ENCODE results near the gene DCTN3. TPM values are rescaled to one million over a fixed set of nuclear protein-coding genes. Genes with fewer than 3 reads are reported as not detected.

The DCTN3 gene
- total RNA-seq, 1 experiment from 2014 or later: 27.5 TPM

GRCh38 chr9:34665067-34665380, 44.7 kb upstream of the DCTN3 start (continued):
- no peak for TF ChIP-seq ATF6 (CRISPR knock-in tag; IDR thresholded peaks at IDR 0.05)
- TF ChIP-seq ZNF138 (CRISPR knock-in tag; conservative IDR thresholded peaks at IDR 0.05): no peak

GRCh38 chr9:34664281-34665066, 44.2 kb upstream of the DCTN3 start:
- ChIA-PET POLR2A (interaction anchor here (1.0 to 1.9 kb wide), 4 partner anchors 10 to 27 kb away, joined by 3 to 11 read pairs (median 6); partner anchors contain the start of genes GALT and SIGMAR1), CTCF (interaction anchor here (0.6 to 4.0 kb wide), 21 partner anchors 9 to 330 kb away, joined by 3 to 65 read pairs (median 6); partner anchors contain the start of genes ARID3C, DCTN3, GALT and IL11RA)
- Mint-ChIP-seq H3K36me3 (peaks cover 15% of the 10 kb centered on the region), H3K27me3 (ENCODE audit: low read depth) (peaks cover 10% of the 10 kb centered on the region), H3K27ac (peak overlapping the region; percentile 74), H3K9me3 (peaks cover 11% of the 10 kb centered on the region), H3K4me1 (peaks cover 9% of the 10 kb centered on the region), H3K4me3 (peak overlapping the region; percentile 94)
- DNase-seq (ENCODE audit: low spot score) (peak; percentile 94), ATAC-seq (peak; percentile 77)
- TF ChIP-seq PRRX2 (CRISPR knock-in tag; IDR thresholded peaks at IDR 0.05): no peak
- peak; percentile 54 for TF ChIP-seq CTCF (IDR thresholded peaks at IDR 0.05)
- no peak for TF ChIP-seq TP53 (CRISPR knock-in tag; IDR thresholded peaks at IDR 0.05)
- TF ChIP-seq MAX (CRISPR knock-in tag; IDR thresholded peaks at IDR 0.05): peak; percentile 25; the same call in 1 of the 2 replicates
- peak; percentile 83 for TF ChIP-seq ZNF121 (CRISPR knock-in tag; IDR thresholded peaks at IDR 0.05)
- 0 out of 2 replicates have a peak, but pooled peaks have one; percentile 18 for TF ChIP-seq ETV6 (CRISPR knock-in tag; IDR thresholded peaks at IDR 0.05)

- DNase-seq (ENCODE audit: low spot score) (no peak), ATAC-seq (no peak)
- peaks cover 6% of the 10 kb centered on the region for H3K27me3 Mint-ChIP-seq (ENCODE audit: low read depth)
- H3K4me1 Mint-ChIP-seq: peaks cover 9% of the 10 kb centered on the region
- no peak overlapping the region for H3K27ac Mint-ChIP-seq
- H3K4me3 Mint-ChIP-seq: no peak overlapping the region
- POLR2A ChIA-PET: no interaction called here
- TF ChIP-seq ZNF138 (CRISPR knock-in tag; conservative IDR thresholded peaks at IDR 0.05) (no peak), FOXK1 (CRISPR knock-in tag; IDR thresholded peaks at IDR 0.05) (no peak), ELF4 (CRISPR knock-in tag; IDR thresholded peaks at IDR 0.05; ENCODE audit: low read depth) (no peak), SOX15 (CRISPR knock-in tag; IDR thresholded peaks at IDR 0.05) (no peak), CTCF (IDR thresholded peaks at IDR 0.05) (no peak), OVOL2 (CRISPR knock-in tag; IDR thresholded peaks at IDR 0.05; ENCODE audit: borderline replicate concordance) (no peak), ZNF317 (CRISPR knock-in tag; IDR thresholded peaks at IDR 0.05; ENCODE audit: borderline replicate concordance, low read depth) (no peak), ZNF416 (CRISPR knock-in tag; IDR thresholded peaks at IDR 0.05) (no peak), ESRRA (CRISPR knock-in tag; IDR thresholded peaks at IDR 0.05; ENCODE audit: borderline replicate concordance) (no peak), RELA (CRISPR knock-in tag; IDR thresholded peaks at IDR 0.05; ENCODE audit: borderline replicate concordance) (no peak), GTF2I (CRISPR knock-in tag; conservative IDR thresholded peaks at IDR 0.05) (no peak), ZMAT4 (CRISPR knock-in tag; IDR thresholded peaks at IDR 0.05) (no peak)
- H3K9me3 Mint-ChIP-seq: no peaks in the 10 kb centered on the region
- CTCF ChIA-PET: interaction anchor here (1.2 to 3.5 kb wide), 6 partner anchors 11 to 331 kb away, joined by 3 to 56 read pairs (median 18); partner anchors contain the start of genes GALT, IL11RA and SIGMAR1
- peaks cover 4% of the 10 kb centered on the region; the same call in 1 of the 2 replicates for H3K36me3 Mint-ChIP-seq
Measured at GRCh38 chr9:34663303-34663605, 43.0 kb upstream of the DCTN3 start.
